ENCODE data around the gene WDR83. TPM values are rescaled to one million over a fixed set of nuclear protein-coding genes. Genes with fewer than 3 reads are reported as not detected.
A peak's percentile ranks its signal among the peaks of the same experiment; 100 is the strongest.

Gene WDR83
- total RNA-seq, 1 donor from 2014 or later: 20.8 TPM

GRCh38 chr19:12655546-12655945 is 11.1 kb upstream of the WDR83 start:
- no peak overlapping the region for H3K4me3 Mint-ChIP-seq
- H3K27me3 Mint-ChIP-seq: no peaks in the 10 kb centered on the region
- no peak for DNase-seq
- intact Hi-C loops (cut with micrococcal nuclease): no loop called here
- H3K9me3 Mint-ChIP-seq: no peaks in the 10 kb centered on the region
- ChIA-PET POLR2A (interaction anchor here (0.7 kb wide), 1 partner anchor 503 kb away, joined by 3 read pairs; no protein-coding TSS in a partner anchor), CTCF (interaction anchor here (1.2 kb wide), 1 partner anchor 16 kb away, joined by 4 read pairs; no protein-coding TSS in a partner anchor)
- H3K4me1 Mint-ChIP-seq: peaks cover 2% of the 10 kb centered on the region
- no peak for ATAC-seq (ENCODE audit: low read depth)
- H3K36me3 Mint-ChIP-seq (ENCODE audit: low read depth): peaks cover 76% of the 10 kb centered on the region
- H3K27ac Mint-ChIP-seq: no peak overlapping the region
- no peak for TF ChIP-seq CTCF (IDR thresholded peaks at IDR 0.05)

DNA sequence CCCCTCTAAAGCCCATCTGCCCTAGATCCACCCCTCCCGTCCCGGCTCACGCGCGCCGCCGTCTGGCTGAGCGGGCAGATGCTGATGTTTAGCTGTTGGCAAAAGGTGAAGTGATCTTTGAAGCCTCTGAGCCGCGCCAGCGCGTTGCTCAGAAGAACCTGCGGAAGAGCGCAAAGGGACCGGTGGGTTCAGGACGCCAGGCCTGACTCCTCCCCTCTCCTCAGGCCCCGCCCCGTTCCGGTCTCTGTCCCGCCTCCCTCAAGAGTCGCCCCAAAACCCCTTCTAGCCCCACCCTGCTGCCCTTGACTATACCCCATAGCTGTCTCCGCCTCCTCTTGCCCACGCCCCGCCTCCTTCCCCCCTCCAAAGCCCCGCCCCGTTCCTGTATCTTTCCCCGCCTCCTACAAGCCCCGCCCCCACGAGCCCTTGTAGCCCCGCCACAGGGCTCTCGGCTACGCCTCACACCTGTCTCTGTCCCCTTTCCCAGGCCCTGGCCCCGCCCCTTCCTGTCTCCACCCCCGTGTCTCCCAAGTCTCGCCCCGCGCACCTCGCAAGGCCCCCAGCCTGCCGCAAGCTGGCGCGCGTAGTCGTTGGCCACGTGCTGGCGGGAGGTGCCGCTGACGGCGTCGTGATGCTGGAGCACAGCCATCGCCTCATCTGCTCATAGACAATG is 9.6 kb upstream of the WDR83 start:
- intact Hi-C loops (cut with micrococcal nuclease): no loop called here
- Mint-ChIP-seq H3K27me3 (no peaks in the 10 kb centered on the region), H3K36me3 (ENCODE audit: low read depth) (peaks cover 76% of the 10 kb centered on the region), H3K9me3 (no peaks in the 10 kb centered on the region), H3K4me1 (peaks cover 2% of the 10 kb centered on the region), H3K27ac (no peak overlapping the region), H3K4me3 (no peak overlapping the region)
- ATAC-seq (ENCODE audit: low read depth) (peak; percentile 54), DNase-seq (no peak)
- TF ChIP-seq CTCF (IDR thresholded peaks at IDR 0.05): no peak
- ChIA-PET POLR2A (interaction anchor here (0.7 to 1.5 kb wide), 3 partner anchors 9 to 82 kb away, joined by 3 to 21 read pairs (median 6); partner anchors contain the start of genes MAN2B1 and WDR83), CTCF (no interaction called here)

DNA sequence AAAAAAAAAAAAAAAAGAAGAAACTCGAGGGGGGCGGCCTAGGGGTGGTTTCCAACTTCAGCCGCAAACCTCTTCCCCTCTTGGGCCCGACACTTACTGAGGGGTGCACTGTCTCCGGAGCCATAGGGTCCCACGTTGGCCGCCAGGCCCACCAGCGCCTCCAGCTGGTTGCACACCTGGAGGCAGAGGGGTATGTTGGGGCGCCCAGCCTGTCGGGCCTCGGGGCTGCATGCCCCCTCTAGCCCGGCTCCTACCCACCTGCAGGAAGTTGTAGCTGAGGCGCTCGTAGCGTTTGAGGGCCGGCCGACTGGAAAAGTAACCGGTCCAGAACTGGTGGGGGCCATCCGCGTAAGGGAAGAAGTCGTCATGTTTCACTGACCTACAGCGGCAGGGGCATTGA is 8.6 kb upstream of the WDR83 start:
- Mint-ChIP-seq H3K36me3 (ENCODE audit: low read depth) (peaks cover 78% of the 10 kb centered on the region), H3K4me1 (peaks cover 2% of the 10 kb centered on the region), H3K9me3 (no peaks in the 10 kb centered on the region), H3K27me3 (no peaks in the 10 kb centered on the region), H3K27ac (no peak overlapping the region), H3K4me3 (no peak overlapping the region)
- TF ChIP-seq CTCF (IDR thresholded peaks at IDR 0.05): no peak
- ATAC-seq (ENCODE audit: low read depth) (no peak), DNase-seq (no peak)
- ChIA-PET POLR2A (interaction anchor here (0.6 to 1.5 kb wide), 5 partner anchors 9 to 442 kb away, joined by 3 to 21 read pairs (median 5); partner anchors contain the start of genes MAN2B1 and WDR83), CTCF (no interaction called here)
- intact Hi-C loops (cut with micrococcal nuclease): no loop called here

DNA sequence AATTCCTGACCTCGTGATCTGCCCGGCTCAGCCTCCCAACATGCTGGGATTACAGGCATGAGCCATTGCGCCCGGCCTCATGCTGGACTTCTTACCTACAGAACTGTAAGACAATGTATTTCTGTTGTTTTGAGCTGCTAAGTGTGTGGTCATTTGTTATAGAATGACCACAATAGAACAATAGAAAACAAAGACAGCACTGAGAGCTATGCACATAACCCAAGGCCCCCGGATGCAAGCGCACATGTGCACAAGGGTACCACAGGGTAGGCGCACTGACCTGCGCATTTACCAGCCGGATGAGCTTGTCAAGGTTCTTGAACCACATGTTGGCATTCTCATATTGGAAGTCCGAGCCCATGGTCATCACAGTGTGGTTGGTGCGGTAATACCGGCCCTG is 5.6 kb upstream of the WDR83 start:
- H3K9me3 Mint-ChIP-seq: no peaks in the 10 kb centered on the region
- TF ChIP-seq CTCF (IDR thresholded peaks at IDR 0.05): no peak
- peaks cover 26% of the 10 kb centered on the region for H3K4me1 Mint-ChIP-seq
- CTCF ChIA-PET: no interaction called here
- intact Hi-C loops (cut with micrococcal nuclease): no loop called here
- DNase-seq (no peak), ATAC-seq (ENCODE audit: low read depth) (no peak)
- POLR2A ChIA-PET: no interaction called here
- no peak overlapping the region for H3K4me3 Mint-ChIP-seq
- peaks cover 82% of the 10 kb centered on the region for H3K36me3 Mint-ChIP-seq (ENCODE audit: low read depth)
- no peaks in the 10 kb centered on the region for H3K27me3 Mint-ChIP-seq
- H3K27ac Mint-ChIP-seq: no peak overlapping the region

DNA sequence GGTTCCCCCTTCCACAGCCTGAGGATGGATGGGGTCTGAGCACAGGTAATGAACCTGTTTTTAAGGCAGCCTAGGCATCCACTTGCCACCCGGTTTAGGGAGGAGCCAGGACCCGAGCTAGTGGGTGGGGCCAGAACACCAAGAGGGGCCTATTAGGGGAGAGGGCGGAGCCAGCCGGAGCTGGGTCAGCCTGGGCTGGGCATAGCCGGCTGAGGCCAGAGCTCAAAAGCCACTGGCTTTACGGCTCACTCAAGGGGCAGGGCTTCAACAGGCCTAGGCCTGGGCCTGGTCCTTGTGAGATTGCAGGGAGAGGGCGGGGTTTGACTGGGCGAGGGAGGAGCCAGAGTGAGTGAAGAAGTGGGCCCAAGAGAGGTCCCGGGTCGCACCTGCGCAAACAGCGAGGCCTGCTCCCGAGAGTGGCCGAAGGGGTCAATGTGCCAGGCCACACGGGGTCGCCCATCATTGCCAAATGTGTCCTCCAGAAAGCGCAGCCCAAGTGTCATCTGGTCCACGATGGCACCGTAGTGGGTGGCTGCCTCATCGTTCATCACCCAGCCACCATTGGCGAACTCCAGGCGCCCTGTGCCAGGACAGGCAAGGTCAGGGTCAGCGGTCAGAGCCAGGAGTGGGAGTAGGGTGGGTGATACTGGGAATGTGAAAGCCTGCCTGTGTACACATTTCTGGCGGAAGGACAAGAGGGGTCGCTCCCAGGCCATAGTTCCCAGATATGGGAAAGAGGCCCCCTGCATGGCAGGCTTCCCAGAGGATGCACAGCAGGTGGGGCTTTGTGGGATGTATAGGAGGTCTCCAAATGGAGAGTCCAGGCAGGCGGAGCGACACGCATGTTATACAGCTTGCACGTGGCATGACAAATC is 2.0 kb upstream of the WDR83 start:
- POLR2A ChIA-PET: interaction anchor here (0.9 to 3.4 kb wide), 8 partner anchors 10 to 740 kb away, joined by 3 to 74 read pairs (median 8); partner anchors contain the start of genes DHPS, GET3, ZNF490 and ZNF700
- no peak for ATAC-seq (ENCODE audit: low read depth)
- peaks cover 59% of the 10 kb centered on the region for H3K4me1 Mint-ChIP-seq

More for the DNA sequence above, 2.0 kb upstream of the WDR83 start:
- no peak for TF ChIP-seq CTCF (IDR thresholded peaks at IDR 0.05)
- Mint-ChIP-seq H3K4me3 (peak overlapping the region; percentile 97), H3K27me3 (no peaks in the 10 kb centered on the region), H3K9me3 (no peaks in the 10 kb centered on the region), H3K36me3 (ENCODE audit: low read depth) (peaks cover 67% of the 10 kb centered on the region), H3K27ac (peak overlapping the region; percentile 93)
- intact Hi-C loops (cut with micrococcal nuclease): loop anchor here (1.0 to 5.0 kb wide), 6 partner anchors 24 to 332 kb away; partner anchors contain the start of genes TNPO2 and ZNF563
- CTCF ChIA-PET: interaction anchor here (1.8 to 2.1 kb wide), 2 partner anchors 25 to 101 kb away, joined by 6 to 11 read pairs; no protein-coding TSS in a partner anchor
- DNase-seq: no peak
